ENCODE measurements around the gene IFI27L1.
A peak's percentile ranks its signal among the peaks of the same experiment; 100 is the strongest.

The IFI27L1 gene

DNA sequence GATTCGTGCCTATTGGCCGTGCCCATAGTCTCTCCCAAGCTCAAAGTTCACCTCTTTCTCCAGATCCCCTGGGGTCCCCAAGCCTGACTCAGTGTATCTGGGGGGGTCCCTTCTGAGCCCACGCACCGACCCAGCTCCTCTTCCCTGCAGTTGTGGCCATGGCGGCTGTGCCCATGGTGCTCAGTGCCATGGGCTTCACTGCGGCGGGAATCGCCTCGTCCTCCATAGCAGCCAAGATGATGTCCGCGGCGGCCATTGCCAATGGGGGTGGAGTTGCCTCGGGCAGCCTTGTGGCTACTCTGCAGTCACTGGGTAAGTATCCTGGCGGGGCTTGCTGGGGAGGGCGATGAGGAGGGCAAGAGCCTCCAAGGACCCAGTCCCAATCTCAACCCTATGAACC is 34.5 kb downstream of the IFI27L1 start:
- DNase-seq, result no peak

DNA sequence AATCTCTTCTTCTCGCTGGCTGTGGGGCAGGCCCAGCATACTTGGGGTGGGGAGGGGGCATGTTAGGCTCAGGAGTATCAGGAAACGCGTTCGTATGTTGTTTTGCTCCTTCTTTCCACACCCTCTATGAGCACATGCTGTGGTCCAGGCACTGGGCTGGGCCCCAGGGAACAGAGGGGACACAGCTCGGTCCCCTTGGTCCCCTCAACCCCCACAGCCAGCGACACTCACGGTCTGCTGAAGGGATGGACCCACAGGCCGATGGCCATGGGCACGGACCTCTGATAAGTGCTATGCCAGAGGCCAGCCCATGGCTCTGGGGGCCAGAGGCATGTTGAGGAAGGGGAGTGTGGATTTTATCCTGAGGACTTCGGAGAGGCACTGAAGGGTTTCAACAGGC is 35.6 kb downstream of the IFI27L1 start:
- no peak for DNase-seq

GRCh38 chr14:94117856-94118255 is 36.7 kb downstream of the IFI27L1 start:
- DNase-seq, result no peak

GRCh38 chr14:94119071-94119470 is 38.0 kb downstream of the IFI27L1 start:
- no peak for DNase-seq

- DNase-seq, result no peak
Observed at GRCh38 chr14:94120667-94121340, 39.7 kb downstream of the IFI27L1 start.

GRCh38 chr14:94121485-94121884 is 40.4 kb downstream of the IFI27L1 start:
- DNase-seq, result no peak

DNA sequence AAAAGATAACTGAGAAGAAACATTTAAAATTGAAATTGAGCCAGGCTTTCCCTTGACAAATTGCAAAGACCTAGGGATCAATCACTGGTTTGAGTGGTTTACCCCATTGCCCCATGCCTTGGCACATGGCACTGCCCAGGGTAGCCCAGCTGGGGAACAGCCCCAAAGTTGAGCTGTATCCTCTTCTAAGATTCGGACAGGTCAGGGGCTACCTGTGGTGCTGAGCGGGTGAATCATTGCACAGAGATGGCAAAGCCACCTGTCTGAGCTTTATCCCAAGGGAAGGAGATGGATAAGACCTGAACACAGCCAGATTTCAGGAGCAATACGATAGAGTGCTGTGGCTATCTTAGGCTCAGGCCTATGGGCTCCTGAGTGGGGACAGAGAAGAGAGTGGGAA is 41.3 kb downstream of the IFI27L1 start:
- no peak for DNase-seq

- no peak for DNase-seq
Observed at GRCh38 chr14:94123296-94123695, 42.2 kb downstream of the IFI27L1 start.

DNA sequence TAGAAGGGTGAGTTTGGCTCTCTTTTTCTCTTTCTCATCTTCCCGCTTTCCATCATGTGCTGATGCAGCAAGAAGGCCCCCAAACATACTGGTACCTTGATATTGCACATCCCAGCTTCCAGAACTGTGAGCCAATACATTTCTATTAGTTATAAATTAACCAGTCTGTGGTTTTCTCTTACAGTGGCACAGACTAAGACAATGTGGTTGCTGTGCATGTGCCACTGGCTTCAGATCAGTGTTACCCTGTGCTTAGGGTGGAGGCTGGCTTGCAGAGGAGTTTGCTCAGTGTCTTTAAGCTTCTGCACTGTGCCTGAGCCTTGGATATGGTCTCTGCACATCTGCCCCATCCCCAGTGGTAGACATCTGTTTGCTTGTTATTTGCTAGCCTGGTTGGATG is 42.8 kb downstream of the IFI27L1 start:
- DNase-seq, result no peak

DNA sequence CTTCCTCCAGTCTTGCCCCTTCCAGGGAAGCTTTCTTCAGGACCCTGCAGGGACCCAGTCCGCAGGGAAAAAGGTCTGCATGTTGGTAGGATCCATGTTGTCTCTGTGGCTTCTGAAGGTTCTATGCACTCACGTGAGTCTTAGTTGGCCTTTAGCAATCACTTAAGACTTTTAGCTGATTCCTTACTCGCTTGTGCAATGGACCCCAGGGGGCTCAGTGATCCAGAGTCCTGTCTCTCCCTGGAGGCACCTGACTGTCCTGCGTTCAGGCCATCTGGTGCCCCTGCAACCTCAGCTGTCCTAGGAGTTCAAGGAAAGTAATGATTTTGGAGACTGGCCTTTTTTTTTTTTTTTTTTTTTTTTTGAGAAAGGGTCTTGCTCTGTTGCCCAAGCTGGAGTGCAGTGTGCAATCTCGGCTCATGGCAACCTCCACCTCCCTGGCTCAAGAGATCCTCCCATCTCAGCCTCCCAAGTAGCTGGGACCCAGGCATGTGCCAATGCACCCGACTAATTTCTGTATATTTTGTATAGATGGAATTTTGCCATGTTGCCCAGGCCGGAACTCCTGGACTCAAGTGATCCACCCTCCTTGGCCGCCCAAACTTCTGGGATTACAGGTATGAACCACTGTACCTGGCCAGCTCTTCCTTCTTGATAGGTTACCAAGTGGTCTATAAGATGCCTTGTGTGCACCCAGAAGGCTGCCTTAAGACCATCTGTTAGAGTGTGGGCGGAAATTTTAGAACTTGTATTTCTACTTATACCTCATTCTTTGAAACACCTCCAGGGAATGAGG is 43.7 kb downstream of the IFI27L1 start:
- DNase-seq, result no peak

DNA sequence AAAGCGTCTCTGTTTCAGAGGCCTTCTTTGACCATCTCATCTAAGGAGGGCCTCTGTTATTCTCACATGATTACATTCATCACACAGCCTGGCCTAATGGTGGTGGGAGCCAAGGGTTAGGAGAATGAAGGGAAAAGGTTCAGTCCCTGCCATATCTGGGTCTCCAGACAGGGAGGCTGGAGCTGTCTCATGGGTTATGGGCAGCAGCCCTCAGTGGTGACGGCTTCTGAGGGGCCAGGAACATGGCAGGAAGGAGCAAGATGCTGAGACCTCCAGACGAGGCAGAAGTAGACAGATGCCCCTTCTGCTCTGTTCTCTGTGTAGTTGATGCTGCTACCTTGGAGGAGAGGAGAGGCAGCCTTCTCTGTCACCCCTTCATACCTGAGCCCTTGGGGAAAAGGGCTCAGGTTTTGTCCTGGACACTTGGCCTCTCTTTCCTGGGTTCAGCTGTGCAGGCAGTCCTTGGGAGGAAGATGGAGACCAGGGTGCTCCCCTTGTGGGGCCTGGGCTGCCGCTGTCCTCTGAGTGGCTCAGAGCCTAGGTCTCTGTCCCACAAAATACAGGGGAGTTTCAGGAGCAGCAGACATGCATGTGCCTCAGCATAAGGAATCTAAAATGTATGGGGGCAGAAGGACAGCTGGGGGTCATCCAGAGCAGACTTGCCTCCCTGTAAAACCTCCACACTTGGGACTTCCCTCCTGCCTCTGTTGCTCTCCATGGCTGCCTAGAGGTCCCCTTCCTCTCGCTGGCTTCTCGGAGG is 44.7 kb downstream of the IFI27L1 start:
- no peak for DNase-seq

DNA sequence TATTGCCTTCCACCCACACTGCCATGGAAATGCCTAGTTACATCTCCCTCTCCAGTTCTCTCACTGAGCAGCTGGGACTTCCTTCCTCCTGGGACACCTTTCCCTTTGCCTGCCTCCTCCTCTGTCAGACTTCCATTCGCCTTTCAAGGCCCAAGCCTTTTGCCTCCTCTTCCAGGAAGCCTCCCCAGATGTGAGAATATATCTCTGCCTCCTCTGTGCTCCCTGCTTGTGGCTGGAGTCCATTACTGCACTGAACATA is 45.2 kb downstream of the IFI27L1 start:
- no peak for DNase-seq

GRCh38 chr14:94126800-94127199 is 45.7 kb downstream of the IFI27L1 start:
- DNase-seq, result no peak

DNA sequence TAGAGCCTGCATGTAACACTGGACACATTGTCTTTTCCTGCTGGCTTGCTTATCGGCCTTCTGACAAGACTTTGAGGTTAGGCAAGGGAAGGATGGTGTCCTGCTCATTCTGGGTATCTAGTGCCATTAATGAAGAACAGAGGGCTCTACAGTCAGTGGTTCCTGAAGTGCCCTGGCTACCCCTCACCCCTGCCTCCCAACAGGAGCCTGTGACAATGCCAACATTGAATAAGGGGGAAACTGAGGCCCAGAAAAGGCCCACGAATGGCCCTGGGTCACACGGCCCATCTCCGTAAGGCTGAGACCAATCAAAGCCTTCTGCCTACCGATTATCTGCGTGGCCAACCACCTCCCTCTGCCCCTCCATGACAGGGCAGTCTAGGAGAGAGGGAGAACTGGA is 46.2 kb downstream of the IFI27L1 start:
- DNase-seq, result no peak

DNA sequence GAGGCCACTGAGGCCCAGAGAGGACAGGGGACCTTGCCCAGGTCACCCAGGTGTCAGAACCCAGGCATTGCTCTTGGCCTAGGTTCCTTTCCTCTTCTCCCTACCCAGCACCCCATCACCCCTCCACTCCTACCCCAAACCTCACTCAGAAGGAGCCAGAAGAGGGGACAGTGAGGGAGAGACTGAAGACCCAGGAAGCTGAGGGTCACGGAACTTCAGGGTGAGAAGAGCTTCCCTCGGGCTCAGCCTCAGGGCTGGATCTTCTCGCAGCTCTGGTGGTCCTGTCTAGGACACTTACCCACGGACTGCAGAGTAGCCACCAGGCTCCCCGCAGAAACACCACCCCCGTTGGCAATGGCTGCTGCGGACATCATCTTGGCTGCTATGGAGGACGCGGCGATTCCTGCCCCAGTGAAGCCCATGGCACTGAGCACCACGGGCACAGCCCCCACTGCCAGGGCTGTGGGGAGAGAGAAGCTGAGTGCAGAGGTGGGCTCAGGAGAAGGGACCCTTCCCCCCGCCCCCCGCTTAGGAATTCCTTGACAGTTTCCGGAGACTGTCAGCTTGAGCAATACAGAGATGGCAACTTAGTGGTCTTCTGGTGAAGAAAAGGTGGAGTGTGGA is 47.2 kb downstream of the IFI27L1 start:
- DNase-seq, result no peak

- peak; percentile 46 for DNase-seq
Observed at GRCh38 chr14:94129111-94129757, 48.1 kb downstream of the IFI27L1 start, which contains the start of gene IFI27L2. IFI27L2 (minus strand) TSS chr14:94129604; CDS start chr14:94129564, 40 bp downstream.

- no peak for DNase-seq
Observed at GRCh38 chr14:94129758-94130414, 48.8 kb downstream of the IFI27L1 start.

- no peak for DNase-seq
Observed at GRCh38 chr14:94132285-94132887, 51.3 kb downstream of the IFI27L1 start.

- no peak for DNase-seq
Observed at GRCh38 chr14:94135476-94135875, 54.4 kb downstream of the IFI27L1 start.

DNA sequence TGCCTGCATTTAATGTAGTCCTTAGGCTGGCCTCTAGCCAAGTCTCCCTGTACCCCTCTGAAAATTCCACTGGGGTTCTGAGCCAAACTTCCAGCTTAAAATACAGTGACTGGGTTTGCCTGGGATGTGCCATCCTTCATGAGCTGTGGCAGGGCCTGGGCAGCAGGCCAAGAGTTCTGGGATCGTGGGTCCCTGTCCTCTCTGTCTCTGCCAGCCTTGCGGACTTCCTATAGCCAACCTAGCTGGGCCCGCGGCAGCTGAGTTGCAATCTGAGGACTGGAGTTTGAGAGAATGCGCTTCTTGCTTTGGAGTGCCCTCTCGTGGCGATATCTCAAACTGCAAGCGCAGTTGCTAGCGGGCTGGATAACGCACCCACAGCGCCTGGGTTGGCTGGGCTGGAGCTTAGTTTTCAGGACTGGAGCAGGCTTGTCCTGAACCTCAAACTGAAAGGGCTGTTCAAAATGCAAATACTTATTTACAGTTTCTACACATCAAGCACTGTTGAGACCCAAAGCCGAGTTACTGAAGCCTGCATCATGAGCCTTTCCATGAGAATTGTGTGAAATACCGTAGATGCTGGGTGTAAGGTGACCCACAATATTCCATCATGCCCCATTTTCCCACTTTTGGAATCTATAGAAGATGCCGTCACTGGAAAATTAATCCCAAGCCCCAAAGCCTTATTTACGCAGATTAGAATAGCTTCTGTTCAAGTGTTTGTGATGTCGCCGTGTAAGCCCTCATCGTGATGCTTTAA is 55.6 kb downstream of the IFI27L1 start:
- DNase-seq, result peak; percentile 74

DNA sequence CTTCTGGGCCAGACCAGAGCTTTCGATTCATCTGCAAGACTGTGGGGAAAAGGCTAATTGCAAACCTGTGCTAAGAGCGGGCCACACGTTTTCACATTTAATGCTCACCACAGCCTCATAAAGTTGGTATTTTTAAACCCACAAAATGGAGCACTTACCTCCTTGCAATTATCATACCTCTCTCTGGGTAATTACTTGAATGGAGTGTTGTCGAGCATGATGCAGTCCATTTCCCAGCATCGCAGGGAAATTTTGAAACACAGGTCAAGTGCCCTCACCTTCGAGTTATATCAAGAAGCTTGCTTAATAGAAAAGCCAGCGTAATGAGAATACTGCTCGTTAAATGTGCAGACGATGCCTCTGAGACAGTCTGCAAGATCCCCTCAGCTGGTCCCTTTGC is 57.1 kb downstream of the IFI27L1 start:
- DNase-seq, result no peak
